ENCODE results near the gene CHST15. TPM values are rescaled to one million over a fixed set of nuclear protein-coding genes. Genes with fewer than 3 reads are reported as not detected.
"Not testable (repeated sequence)": the region's sequence is repeated elsewhere in the genome, so short reads cannot be mapped to it uniquely, and the experiment has no call there.

The CHST15 gene
- total and polyA plus RNA-seq, 2 of the 13 experiments (the other 11 are each of a cell fraction or from before 2014, with no cell fraction given) = 1.4 to 94.7 TPM

- peaks cover 36 to 71% of the 10 kb centered on the region in 2 experiments for H3K36me3 ChIP-seq (replicated peaks in 1 of 2; ENCODE audit: control insufficient read depth in 1 of 2, insufficient read depth in 2 of 2, low read length in 2 of 2)
- no peaks in the 10 kb centered on the region for H3K27me3 ChIP-seq (ENCODE audit: control insufficient read depth in 1 of 2, insufficient read depth in 2 of 2, low read length in 2 of 2)
- H3K4me2 ChIP-seq (ENCODE audit: low read depth, low read length) = peak overlapping the region; percentile 30; the same call in 1 of the 2 replicates
- intact Hi-C loops (cut with micrococcal nuclease; ENCODE audit: unreplicated experiment) (no loop called here), in situ Hi-C loops (cut with HindIII; ENCODE audit: extremely low pct_ligation_motif_present, low pct_unique_long_range_greater_than_20kb) (no loop called here)
- TF ChIP-seq ZNF839 (CRISPR knock-in tag; IDR thresholded peaks at IDR 0.05; ENCODE audit: borderline replicate concordance) = no peak
- TF ChIP-seq ZNF598 (CRISPR knock-in tag; IDR thresholded peaks at IDR 0.05; ENCODE audit: borderline replicate concordance) = no peak
- no peak for TF ChIP-seq MTERF4 (CRISPR knock-in tag; IDR thresholded peaks at IDR 0.05)
- TF ChIP-seq SNAI1 (CRISPR knock-in tag; IDR thresholded peaks at IDR 0.05; ENCODE audit: borderline replicate concordance) = 0 out of 2 replicates have a peak, but pooled peaks have one; percentile 2
- no peak for TF ChIP-seq NR1H2 (CRISPR knock-in tag; IDR thresholded peaks at IDR 0.05; ENCODE audit: borderline replicate concordance, low read depth)
- no peaks in the 10 kb centered on the region for H3K9me3 ChIP-seq (ENCODE audit: low read length)
- DNase-seq (ENCODE audit: low spot score) (no peak), FAIRE-seq (no peak), ATAC-seq (peak; percentile 25; the same call in 2 of the 3 replicates)
- no peak overlapping the region for H2AFZ ChIP-seq (ENCODE audit: low read length)
- H3K27ac ChIP-seq (ENCODE audit: extremely low read length, insufficient read depth, low read length) = peak overlapping the region; percentile 4
- no peak overlapping the region for H3K9ac ChIP-seq (ENCODE audit: insufficient read depth, low read depth, low read length)
- POLR2A ChIA-PET = interaction anchor here (1.0 to 1.7 kb wide), 6 partner anchors 13 to 384 kb away, joined by 3 to 31 read pairs (median 5); partner anchors contain the start of genes CHST15 and OAT
- H3K4me3 ChIP-seq (replicated peaks in 1 of 3; ENCODE audit: insufficient read depth in 1 of 3, low read depth in 2 of 3, low read length in 3 of 3) = no peak overlapping the region
- 65% methylated on average over 4 of the region's 6 CpGs for WGBS (ENCODE audit: low lambda C conversion rate)
- CTCF ChIA-PET (ENCODE audit: low intra/inter-chr PET ratio, low total read pairs) = no interaction called here
- H3K4me1 ChIP-seq (ENCODE audit: insufficient read depth, low read length) = peaks cover 64% of the 10 kb centered on the region
- H3K79me2 ChIP-seq (ENCODE audit: insufficient read depth, low read length) = no peaks in the 10 kb centered on the region
- BruUV-seq (replicated peaks) = no TSS peak
- no peaks in the 10 kb centered on the region for H4K20me1 ChIP-seq (ENCODE audit: insufficient read depth, low read length)
Measured at GRCh38 chr10:124035306-124035927, 58.0 kb downstream of the CHST15 start.

- H3K4me1 ChIP-seq (ENCODE audit: insufficient read depth, low read length) = peaks cover 70% of the 10 kb centered on the region
- H3K27me3 ChIP-seq (ENCODE audit: control insufficient read depth in 1 of 2, insufficient read depth in 2 of 2, low read length in 2 of 2); DNase-seq (ENCODE audit: low spot score); H3K4me2 ChIP-seq (ENCODE audit: low read depth, low read length); FAIRE-seq; BruUV-seq (replicated peaks); POLR2A ChIA-PET; CTCF ChIA-PET (ENCODE audit: low intra/inter-chr PET ratio, low total read pairs); H3K27ac ChIP-seq (ENCODE audit: extremely low read length, insufficient read depth, low read length); in situ Hi-C loops (cut with HindIII; ENCODE audit: extremely low pct_ligation_motif_present, low pct_unique_long_range_greater_than_20kb); H4K20me1 ChIP-seq (ENCODE audit: insufficient read depth, low read length); H3K4me3 ChIP-seq (replicated peaks in 1 of 3; ENCODE audit: insufficient read depth in 1 of 3, low read depth in 2 of 3, low read length in 3 of 3); intact Hi-C loops (cut with micrococcal nuclease; ENCODE audit: unreplicated experiment); H2AFZ ChIP-seq (ENCODE audit: low read length); H3K79me2 ChIP-seq (ENCODE audit: insufficient read depth, low read length); ATAC-seq; H3K9me3 ChIP-seq (ENCODE audit: low read length); H3K9ac ChIP-seq (ENCODE audit: insufficient read depth, low read depth, low read length): not testable (repeated sequence)
- 88% methylated on average over 19 of the region's 25 CpGs for WGBS (ENCODE audit: low lambda C conversion rate)
- H3K36me3 ChIP-seq (replicated peaks in 1 of 2; ENCODE audit: control insufficient read depth in 1 of 2, insufficient read depth in 2 of 2, low read length in 2 of 2) = peaks cover 37 to 71% of the 10 kb centered on the region in 2 experiments
Measured at GRCh38 chr10:124034576-124035305, 58.7 kb downstream of the CHST15 start.

Data from HepG2 (cell line).